Measurements from ENCODE around the gene GNPTG.

The GNPTG gene

GRCh38 chr16:1351582-1352362 is at the start of gene GNPTG, which contains the start of gene TSR3:
TSS of gene GNPTG (plus strand) at chr16:1351931. CDS start at chr16:1351966, 35 bp downstream.
TSS of gene TSR3 (minus strand) at chr16:1351878. CDS start at chr16:1351804, 74 bp downstream.
- peak; percentile 88 for DNase-seq

DNA sequence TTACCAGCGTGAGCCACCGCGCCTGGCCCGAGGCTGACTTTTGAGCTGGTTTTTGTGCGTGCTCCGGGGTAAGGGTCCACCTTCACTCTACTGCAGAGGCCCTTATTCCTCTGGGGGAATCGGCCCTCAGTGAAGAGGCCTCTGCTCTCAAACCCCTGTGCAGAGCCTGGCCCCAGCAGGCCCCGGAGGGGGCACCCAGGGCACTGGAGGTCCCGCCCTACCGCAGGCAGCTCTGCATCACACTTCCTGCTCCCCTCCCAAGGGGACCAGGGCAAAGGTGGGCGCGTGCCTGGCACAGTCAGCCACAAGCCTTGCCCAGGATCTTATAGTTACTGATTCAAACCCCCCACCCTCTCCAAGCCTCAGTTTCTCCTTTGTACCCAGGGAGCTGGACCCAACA is 45.9 kb upstream of the GNPTG start:
- no peak for DNase-seq

GRCh38 chr16:1306334-1306733 is 45.4 kb upstream of the GNPTG start:
- no peak for DNase-seq

DNA sequence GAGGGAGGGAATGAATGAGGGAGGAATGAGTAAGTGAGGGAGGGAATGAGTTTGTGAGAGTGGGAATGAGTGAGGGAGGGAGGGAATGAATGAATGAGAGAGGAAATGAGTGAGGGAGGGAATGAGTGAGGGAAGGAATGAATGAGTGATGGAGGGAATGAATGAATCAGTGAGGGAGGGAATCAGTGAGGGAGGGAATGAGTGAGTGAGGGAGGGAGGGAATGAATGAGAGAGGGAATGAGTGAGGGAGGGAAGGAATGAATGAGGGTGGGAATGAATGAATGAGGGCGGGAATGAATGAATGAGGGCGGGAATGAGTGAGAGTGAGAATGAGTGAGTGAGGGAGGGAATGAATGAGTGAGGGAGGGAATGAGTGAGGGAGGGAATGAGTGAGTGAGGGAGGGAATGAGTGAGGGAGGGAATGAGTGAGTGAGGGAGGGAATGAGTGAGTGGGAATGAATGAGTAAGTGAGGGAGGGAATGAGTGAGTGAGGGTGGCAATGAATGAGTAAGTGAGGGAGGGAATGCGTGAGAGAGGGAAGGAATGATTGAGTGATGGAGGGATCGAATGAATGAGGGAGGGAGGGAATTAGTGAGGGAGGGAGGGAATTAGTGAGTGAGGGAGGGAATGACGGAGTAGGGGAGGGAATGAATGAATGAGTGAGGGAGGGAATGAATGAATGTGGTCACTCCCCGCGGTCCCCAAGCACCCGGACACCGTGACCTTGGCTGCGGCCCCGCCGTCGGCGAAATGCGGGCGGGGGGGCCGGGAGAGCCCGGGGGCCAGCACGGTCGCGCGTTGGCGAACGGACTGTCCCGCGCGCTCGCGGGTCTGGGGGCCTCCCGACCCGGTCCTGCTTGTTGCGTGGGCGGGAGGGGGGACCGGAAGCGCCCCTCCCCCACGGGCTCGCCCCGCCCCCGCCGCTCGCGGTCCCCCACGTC is 43.4 kb upstream of the GNPTG start:
- DNase-seq = no peak

GRCh38 chr16:1308977-1309885 is 42.5 kb upstream of the GNPTG start, which contains the start of gene UBE2I:
TSS of gene UBE2I (plus strand) at chr16:1309636. CDS start at chr16:1314031, 4,395 bp downstream.
- DNase-seq = peak; percentile 96

GRCh38 chr16:1309888-1310831 is 41.6 kb upstream of the GNPTG start:
- peak; percentile 65 for DNase-seq

GRCh38 chr16:1310832-1311200 is 40.9 kb upstream of the GNPTG start:
- peak; percentile 40 for DNase-seq

DNA sequence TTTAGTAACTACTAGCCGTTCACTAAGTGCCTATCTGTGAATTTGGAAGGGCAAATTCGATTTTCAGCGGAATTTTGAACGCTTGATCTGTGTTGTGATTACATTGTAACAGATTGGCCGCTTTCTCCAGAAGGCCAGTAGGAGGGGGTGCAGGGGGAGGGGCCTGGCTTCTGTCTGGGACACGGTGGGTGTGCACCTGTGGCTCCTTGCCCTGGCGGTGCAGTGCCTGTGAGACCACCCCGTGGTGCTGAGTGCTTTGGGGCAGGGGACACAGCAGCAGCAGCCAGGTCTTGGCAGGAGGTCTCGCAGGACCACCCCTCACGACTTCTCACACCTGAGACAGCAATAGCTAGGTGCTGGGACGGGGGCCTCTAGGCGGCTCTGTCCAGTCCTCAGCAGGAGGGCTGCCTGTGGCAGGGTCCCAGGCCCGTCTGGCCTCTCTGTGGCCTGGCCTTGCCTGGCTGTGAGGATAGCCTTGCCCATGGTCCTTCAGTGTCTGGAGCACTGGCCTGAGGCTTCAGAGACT is 40.5 kb upstream of the GNPTG start:
- DNase-seq = no peak

- no peak for DNase-seq
Measured at GRCh38 chr16:1311738-1312466, 39.8 kb upstream of the GNPTG start.

DNA sequence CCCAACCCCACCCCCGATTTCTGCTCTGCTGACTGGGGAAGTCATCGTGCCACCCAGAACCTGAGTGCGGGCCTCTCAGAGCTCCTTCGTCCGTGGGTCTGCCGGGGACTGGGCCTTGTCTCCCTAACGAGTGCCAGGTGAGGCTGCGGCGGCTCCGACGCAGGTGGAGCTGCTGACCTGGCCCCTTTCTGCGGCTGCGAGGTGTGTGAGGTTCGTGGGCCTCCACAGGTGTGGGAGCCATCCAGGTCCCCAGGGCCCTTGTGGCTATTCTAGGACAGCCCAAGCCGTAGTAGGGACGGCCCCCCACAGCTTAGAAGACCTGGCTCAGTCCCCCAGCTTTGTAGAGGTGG is 39.3 kb upstream of the GNPTG start:
- DNase-seq = no peak

GRCh38 chr16:1312903-1313302 is 38.8 kb upstream of the GNPTG start:
- no peak for DNase-seq

DNA sequence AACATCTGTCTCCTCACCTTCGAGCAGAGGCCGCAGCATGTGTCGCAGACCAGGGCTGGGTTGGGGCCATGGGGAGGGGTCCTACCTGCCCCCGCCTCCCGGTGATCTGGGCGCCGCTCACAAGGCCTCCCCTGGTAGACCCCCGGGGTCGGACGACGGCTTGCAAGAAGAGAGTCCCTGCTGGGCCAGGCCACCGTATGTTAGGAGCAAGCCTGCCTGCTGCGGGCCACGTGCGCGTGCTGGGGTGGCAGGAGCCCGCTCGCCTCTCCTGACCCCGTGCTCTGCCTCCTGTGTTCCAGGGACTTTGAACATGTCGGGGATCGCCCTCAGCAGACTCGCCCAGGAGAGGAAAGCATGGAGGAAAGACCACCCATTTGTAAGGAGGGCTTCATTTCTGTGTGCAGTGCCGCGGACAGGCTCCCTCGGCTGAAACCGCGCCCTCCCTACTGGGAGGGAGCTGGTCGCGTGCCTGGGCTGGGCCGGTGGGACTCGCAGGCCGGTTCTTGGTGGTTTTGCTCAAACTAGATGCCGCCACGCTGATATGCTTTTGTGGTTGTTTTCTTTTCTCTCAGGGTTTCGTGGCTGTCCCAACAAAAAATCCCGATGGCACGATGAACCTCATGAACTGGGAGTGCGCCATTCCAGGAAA is 37.9 kb upstream of the GNPTG start:
- no peak for DNase-seq

GRCh38 chr16:1314399-1315068 is 37.2 kb upstream of the GNPTG start:
- DNase-seq = no peak

GRCh38 chr16:1315081-1316032 is 36.4 kb upstream of the GNPTG start:
- DNase-seq = no peak

- no peak for DNase-seq
Measured at GRCh38 chr16:1316033-1316405, 35.7 kb upstream of the GNPTG start.

- DNase-seq = no peak
Measured at GRCh38 chr16:1317479-1318267, 34.1 kb upstream of the GNPTG start.

DNA sequence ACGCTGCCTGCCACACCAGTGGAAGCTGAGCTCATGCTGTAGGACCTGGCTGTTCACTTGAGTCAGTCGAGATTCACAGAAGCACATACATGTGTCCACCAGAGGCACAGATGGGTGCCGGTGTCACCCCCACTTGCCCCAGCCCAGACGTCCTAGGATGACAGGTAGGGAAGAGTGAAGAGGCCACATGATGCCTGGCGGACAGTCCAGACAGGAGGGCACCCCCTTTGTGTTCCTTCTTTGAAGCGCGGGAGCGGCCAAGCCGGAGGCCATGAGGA is 33.5 kb upstream of the GNPTG start:
- no peak for DNase-seq

GRCh38 chr16:1319041-1319440 is 32.7 kb upstream of the GNPTG start:
- DNase-seq = no peak
